Sigmoid colon (tissue), 7 donors: ENCODE measurements around the gene ZBTB7A. TPM values are rescaled to one million over a fixed set of nuclear protein-coding genes. Genes with fewer than 3 reads are reported as not detected.
"Not testable (repeated sequence)": the region's sequence is repeated elsewhere in the genome, so short reads cannot be mapped to it uniquely, and the experiment has no call there.

ENCODE experiments used
- DNase-seq: peaks from one replicate; pipeline ENCODE4 v3.0.0-alpha.2; 2019
- H3K27ac ChIP-seq, 4 donors: fragments of 200-600 bp; sonication (generic); one replicate each; pipeline ENCODE4 v1.5.1; 2016 to 2019; ENCODE audit warnings: mild to moderate bottlenecking in 1 of 4
- H3K27me3 ChIP-seq, 3 donors: fragments of 200-600 bp; sonication (generic); one replicate each; pipeline ENCODE4 v1.5.1; 2019; ENCODE audit warnings: mild to moderate bottlenecking in 1 of 3
- H3K36me3 ChIP-seq, 4 donors: fragments of 200-600 bp; sonication (generic); one replicate each; pipeline ENCODE4 v1.5.1; 2016 to 2019
- H3K4me1 ChIP-seq, 4 donors: fragments of 200-600 bp; sonication (generic); one replicate each; pipeline ENCODE4 v1.5.1; 2017 to 2019
- H3K4me3 ChIP-seq, 4 donors: fragments of 200-600 bp; sonication (generic); one replicate each; pipeline ENCODE4 v1.5.1; 2017 to 2019; ENCODE audit warnings: mild to moderate bottlenecking in 2 of 4, moderate library complexity in 1 of 4
- H3K9me3 ChIP-seq, 4 donors: fragments of 200-600 bp in 3 of 4; sonication (generic) in 3 of 4; one replicate each; pipeline versions ENCODE4 v1.5.1 to v1.6.1; 2013 to 2019
- EP300 ChIP-seq, 4 donors: sonication (generic); formaldehyde crosslinking; IDR thresholded peaks; one replicate each; pipeline ENCODE4 v1.6.1; 2017; ENCODE audit warnings: antibody characterized with exemption in 4 of 4
- POLR2A ChIP-seq, 2 donors: fragments of 450-650 bp; IDR thresholded peaks; one replicate each; pipeline ENCODE4 v1.6.1; 2016; ENCODE audit warnings: antibody characterized with exemption in 2 of 2, mild to moderate bottlenecking in 2 of 2, moderate library complexity in 2 of 2
- POLR2AphosphoS5 ChIP-seq, 4 donors: sonication (generic); formaldehyde crosslinking; IDR thresholded peaks; one replicate each; pipeline ENCODE4 v1.6.1; 2017; ENCODE audit warnings: antibody characterized with exemption in 4 of 4
- WGBS, 2 donors: extraction: QIAGEN DNeasy Blood & Tissue Kit; methylation state at CpG; one replicate each; pipeline ENCODE4 v1.1.7; 2013; 5-methylcytosine and 5-hydroxymethylcytosine counted together
- intact Hi-C: fragments of 100-400 bp; cut with DNase I; formaldehyde crosslinking; loops from one replicate; pipeline ENCODE4 v1.15.1; 2023
- polyA plus RNA-seq, 3 donors: library from polyadenylated mRNA; stranded (reverse); fragments of 200-250 nt; gene quantifications; one replicate each; pipeline ENCODE4 v1.2.3, GENCODE V29; 2013
- total RNA-seq, 4 donors: library from RNA; depleted of rRNA; stranded (reverse); fragments of >200 nt; gene quantifications; one replicate each; pipeline ENCODE4 v1.1.0, GENCODE V29; 2016
- TF ChIP-seq, protein P1 (sequence below), 4 experiments: fragments of 450-650 bp in 3 of 4; fragments of 200-600 bp in 1 of 4; IDR thresholded peaks; one replicate each; pipeline ENCODE4 v1.5.1; 2016 to 2019; ENCODE audit warnings: antibody characterized with exemption in 4 of 4, mild to moderate bottlenecking in 3 of 4, moderate library complexity in 2 of 4
- donor health status: healthy with polysubstance abuse.
- donor health status: Bipolar disorder and iron deficiency.
- donor health status: healthy.

The ZBTB7A gene
- total and polyA plus RNA-seq, 7 donors, result 22.8 to 53.2 (median 38.2) TPM

DNA sequence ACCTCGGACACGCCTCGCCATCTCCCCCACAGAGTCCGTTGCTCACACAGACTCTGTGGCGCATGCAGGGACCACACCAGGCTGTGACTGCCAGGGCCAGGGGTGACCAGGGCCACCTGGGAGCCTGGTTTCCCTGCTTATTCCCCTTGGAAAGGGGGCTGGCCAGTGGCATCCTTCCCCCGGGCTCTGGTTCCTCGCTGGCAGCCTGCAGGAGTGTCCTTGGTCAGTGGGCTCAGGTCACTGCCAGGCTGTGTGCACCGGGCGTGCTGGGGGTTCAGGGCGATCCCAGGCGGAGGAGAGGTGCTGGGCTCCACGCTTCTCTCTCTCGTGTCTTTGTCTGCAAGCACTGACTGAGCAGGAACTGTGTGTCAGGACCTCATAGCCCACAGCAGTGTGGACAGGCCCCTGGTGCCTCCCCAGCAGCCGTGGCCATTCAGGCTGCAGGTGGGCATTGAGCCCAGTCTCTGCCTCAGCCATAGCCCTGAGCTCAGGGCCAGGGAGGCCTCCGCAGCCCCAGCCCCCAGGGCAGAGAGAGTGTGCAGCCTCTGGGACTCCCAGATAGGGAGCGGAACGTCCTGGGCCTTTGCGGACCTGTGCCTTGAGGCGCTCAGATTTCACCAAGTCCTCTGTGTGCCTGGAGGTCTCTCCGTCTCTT is 52.7 kb downstream of the ZBTB7A start:
- H3K4me1 ChIP-seq, result peaks cover 0 to 91% (median 90%) of the 10 kb centered on the region in 4 donors
- peak; percentile 66 for DNase-seq
- no peak overlapping the region for H3K4me3 ChIP-seq
- H3K9me3 ChIP-seq, result no peaks in the 10 kb centered on the region
- H3K27me3 ChIP-seq, result no peaks in the 10 kb centered on the region
- WGBS, 2 donors, result 94 to 95% methylated on average over 20 of the region's 20 CpGs
- no peak for TF ChIP-seq EP300 (IDR thresholded peaks at IDR 0.05)
- TF ChIP-seq POLR2A (IDR thresholded peaks at IDR 0.05), result no peak
- TF ChIP-seq, protein P1, sequence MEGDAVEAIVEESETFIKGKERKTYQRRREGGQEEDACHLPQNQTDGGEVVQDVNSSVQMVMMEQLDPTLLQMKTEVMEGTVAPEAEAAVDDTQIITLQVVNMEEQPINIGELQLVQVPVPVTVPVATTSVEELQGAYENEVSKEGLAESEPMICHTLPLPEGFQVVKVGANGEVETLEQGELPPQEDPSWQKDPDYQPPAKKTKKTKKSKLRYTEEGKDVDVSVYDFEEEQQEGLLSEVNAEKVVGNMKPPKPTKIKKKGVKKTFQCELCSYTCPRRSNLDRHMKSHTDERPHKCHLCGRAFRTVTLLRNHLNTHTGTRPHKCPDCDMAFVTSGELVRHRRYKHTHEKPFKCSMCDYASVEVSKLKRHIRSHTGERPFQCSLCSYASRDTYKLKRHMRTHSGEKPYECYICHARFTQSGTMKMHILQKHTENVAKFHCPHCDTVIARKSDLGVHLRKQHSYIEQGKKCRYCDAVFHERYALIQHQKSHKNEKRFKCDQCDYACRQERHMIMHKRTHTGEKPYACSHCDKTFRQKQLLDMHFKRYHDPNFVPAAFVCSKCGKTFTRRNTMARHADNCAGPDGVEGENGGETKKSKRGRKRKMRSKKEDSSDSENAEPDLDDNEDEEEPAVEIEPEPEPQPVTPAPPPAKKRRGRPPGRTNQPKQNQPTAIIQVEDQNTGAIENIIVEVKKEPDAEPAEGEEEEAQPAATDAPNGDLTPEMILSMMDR (IDR thresholded peaks at IDR 0.05), result no peak
- no peak for TF ChIP-seq POLR2AphosphoS5 (IDR thresholded peaks at IDR 0.05)
- peak overlapping the region; percentile 68 to 86 (median 84) for H3K27ac ChIP-seq
- intact Hi-C loops, result loop anchor here (2.0 kb wide), 1 partner anchor 43 kb away; no protein-coding TSS in a partner anchor
- peaks cover 7 to 28% (median 13%) of the 10 kb centered on the region in 4 donors for H3K36me3 ChIP-seq

DNA sequence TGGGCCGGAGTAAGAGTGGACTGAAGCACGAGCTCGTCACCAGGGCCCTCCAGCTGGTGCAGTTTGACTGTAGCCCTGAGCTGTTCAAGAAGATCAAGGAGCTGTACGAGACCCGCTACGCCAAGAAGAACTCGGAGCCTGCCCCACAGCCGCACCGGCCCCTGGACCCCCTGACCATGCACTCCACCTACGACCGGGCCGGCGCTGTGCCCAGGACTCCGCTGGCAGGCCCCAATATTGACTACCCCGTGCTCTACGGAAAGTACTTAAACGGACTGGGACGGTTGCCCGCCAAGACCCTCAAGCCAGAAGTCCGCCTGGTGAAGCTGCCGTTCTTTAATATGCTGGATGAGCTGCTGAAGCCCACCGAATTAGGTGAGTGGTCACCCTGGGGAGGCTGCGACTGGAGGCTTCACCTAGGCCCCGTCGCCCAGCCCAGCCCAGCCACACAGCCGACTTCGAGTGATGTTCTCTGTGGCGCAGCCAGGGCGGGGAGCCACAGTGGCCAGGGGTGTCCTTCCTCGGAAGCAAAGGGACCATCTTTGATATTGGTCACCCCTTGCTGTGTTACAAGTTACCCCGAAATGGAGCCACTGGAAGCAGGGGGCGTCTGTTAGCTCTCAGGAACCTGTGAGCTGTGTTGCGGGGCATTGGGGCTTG is 53.6 kb downstream of the ZBTB7A start:
- peak; percentile 68 for DNase-seq
- peak overlapping the region; percentile 26 to 86 (median 84) for H3K27ac ChIP-seq
- H3K4me3 ChIP-seq, result no peak overlapping the region
- TF ChIP-seq POLR2A (IDR thresholded peaks at IDR 0.05) (no peak), EP300 (IDR thresholded peaks at IDR 0.05) (no peak), POLR2AphosphoS5 (IDR thresholded peaks at IDR 0.05) (no peak)
- TF ChIP-seq, protein P1 (IDR thresholded peaks at IDR 0.05), result no peak
- peaks cover 0 to 91% (median 91%) of the 10 kb centered on the region in 4 donors for H3K4me1 ChIP-seq
- peaks cover 7 to 21% (median 13%) of the 10 kb centered on the region in 4 donors for H3K36me3 ChIP-seq
- WGBS, 2 donors, result 95 to 96% methylated on average over 33 of the region's 33 CpGs
- no peaks in the 10 kb centered on the region for H3K9me3 ChIP-seq
- intact Hi-C loops, result no loop called here
- no peaks in the 10 kb centered on the region for H3K27me3 ChIP-seq

DNA sequence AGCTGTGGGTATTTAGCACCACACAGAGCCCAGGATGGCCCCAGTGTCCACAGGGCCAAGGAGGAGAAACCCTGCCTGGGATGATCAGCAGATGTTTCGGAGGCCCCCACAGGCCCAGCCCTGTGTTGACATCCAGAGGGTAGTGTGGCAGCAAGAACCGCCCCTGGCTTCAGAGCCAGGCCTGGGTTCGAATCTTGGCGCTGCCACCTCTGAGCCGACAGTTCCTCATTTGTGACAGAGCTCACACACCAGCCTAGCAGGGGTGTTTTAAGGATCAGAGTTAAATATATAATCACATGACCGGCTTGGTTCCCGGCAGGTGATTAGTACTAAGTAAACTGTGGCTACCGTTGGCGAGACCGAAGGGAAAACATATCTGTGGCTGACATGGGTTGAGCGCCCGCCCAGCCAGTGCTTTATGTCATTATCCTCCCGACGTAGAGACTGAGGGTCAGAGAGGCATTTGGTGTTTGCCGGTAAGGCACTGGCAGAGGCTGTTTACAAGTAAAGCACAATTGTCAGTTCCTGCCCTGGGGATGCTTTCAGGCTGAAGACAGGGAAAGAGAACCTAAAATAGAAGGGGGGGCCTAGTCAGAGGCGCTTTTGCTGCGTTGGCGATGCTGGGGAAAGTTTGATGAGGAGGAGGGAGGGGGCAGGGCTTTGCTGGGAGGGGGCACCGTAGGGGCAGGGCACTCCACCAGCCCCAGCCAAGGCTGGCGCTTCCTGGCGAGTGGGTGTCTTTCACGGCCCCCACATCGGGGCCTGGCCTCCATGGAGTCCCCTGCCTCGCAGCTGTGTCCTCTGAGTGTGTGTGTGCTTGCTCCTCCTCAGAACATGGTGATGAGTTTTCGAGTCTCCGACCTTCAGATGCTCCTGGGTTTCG is 54.4 kb downstream of the ZBTB7A start:
- peak overlapping the region; percentile 26 to 86 (median 84) for H3K27ac ChIP-seq
- intact Hi-C loops, result no loop called here
- TF ChIP-seq POLR2A (IDR thresholded peaks at IDR 0.05), result no peak
- peak in 2 of 4 donors; percentile 23 to 45 for TF ChIP-seq POLR2AphosphoS5 (IDR thresholded peaks at IDR 0.05)
- peak in 1 of 4 donors; percentile 35 for TF ChIP-seq EP300 (IDR thresholded peaks at IDR 0.05)
- TF ChIP-seq, protein P1 (IDR thresholded peaks at IDR 0.05), result no peak
- no peak overlapping the region for H3K4me3 ChIP-seq
- peaks cover 0 to 92% (median 90%) of the 10 kb centered on the region in 4 donors for H3K4me1 ChIP-seq
- WGBS, 2 donors, result 42 to 73% methylated on average over 27 of the region's 27 CpGs
- no peaks in the 10 kb centered on the region for H3K27me3 ChIP-seq
- H3K9me3 ChIP-seq, result no peaks in the 10 kb centered on the region
- peaks cover 7 to 19% (median 13%) of the 10 kb centered on the region in 4 donors for H3K36me3 ChIP-seq
- DNase-seq, result peak; percentile 85

DNA sequence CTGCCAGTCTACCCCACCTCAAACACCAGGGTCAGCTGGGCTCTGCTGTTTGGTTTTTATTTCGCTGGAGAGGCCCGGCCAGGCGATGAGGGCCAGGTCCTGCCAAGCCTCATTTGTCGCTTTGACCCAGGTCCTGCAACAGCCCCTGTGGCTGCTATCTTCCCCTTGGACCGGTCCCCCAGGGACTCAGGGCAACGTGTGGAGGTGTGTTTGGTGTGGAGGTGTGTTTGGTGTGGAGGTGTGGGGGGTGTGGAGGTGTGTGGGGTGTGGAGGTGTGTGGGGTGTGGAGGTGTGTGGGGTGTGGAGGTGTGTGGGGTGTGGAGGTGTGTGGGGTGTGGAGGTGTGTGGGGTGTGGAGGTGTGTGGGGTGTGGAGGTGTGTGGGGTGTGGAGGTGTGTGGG is 55.3 kb downstream of the ZBTB7A start:
- peaks cover 0 to 87% (median 86%) of the 10 kb centered on the region in 4 donors for H3K4me1 ChIP-seq
- H3K36me3 ChIP-seq, result peaks cover 7 to 19% (median 13%) of the 10 kb centered on the region in 4 donors
- DNase-seq, H3K9me3 ChIP-seq, H3K27me3 ChIP-seq, intact Hi-C loops: not testable (repeated sequence)
- peak overlapping the region in 3 of 4 donors; percentile 96 to 99 (median 98) for H3K27ac ChIP-seq
- 66 to 80% methylated on average over 6 of the region's 6 CpGs for WGBS, 2 donors
- peak overlapping the region in 1 of 4 donors; percentile 100 for H3K4me3 ChIP-seq
